ENCODE data around the gene ENTR1.
A peak's percentile ranks its signal among the peaks of the same experiment; 100 is the strongest.

The ENTR1 gene, protein sequence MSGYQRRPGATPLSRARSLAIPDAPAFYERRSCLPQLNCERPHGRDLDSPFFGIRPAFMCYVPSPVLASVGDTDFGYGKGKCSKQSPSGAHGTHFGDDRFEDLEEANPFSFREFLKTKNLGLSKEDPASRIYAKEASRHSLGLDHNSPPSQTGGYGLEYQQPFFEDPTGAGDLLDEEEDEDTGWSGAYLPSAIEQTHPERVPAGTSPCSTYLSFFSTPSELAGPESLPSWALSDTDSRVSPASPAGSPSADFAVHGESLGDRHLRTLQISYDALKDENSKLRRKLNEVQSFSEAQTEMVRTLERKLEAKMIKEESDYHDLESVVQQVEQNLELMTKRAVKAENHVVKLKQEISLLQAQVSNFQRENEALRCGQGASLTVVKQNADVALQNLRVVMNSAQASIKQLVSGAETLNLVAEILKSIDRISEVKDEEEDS

GRCh38 chr9:136410500-136411287, at the start of gene ENTR1, which contains the start of gene PMPCA:
ENTR1 (minus strand) TSS chr9:136410614; CDS start chr9:136410397, 217 bp downstream.
PMPCA (plus strand) TSS chr9:136410658; CDS start chr9:136410669, 11 bp downstream.
- DNase-seq (ENCODE audit: low read depth in 2 of 2) = peak; percentile 95 to 97

GRCh38 chr9:136459425-136459824, 49.0 kb upstream of the ENTR1 start:
- DNase-seq (ENCODE audit: low read depth in 2 of 2) = no peak

DNA sequence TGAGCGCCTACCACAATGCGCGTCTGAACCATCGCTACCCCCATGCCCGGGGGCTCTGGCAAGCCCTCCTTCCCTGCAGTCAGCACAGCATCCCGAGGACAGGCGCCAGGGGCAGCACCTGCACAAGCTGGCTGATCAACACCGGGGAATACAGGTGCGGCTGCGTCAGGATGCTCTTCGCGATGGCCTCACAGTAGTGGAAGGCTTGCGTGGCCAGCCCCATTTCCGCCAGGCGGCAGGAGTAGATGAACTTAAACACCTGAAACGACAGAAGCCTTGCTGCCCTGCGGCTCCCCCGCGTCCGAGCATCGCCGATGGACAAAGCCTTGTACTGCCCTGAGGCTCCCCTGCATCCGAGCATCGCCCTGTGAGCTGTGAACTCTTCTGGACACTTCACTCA, 46.9 kb upstream of the ENTR1 start:
- DNase-seq (ENCODE audit: low read depth in 2 of 2) = no peak

DNA sequence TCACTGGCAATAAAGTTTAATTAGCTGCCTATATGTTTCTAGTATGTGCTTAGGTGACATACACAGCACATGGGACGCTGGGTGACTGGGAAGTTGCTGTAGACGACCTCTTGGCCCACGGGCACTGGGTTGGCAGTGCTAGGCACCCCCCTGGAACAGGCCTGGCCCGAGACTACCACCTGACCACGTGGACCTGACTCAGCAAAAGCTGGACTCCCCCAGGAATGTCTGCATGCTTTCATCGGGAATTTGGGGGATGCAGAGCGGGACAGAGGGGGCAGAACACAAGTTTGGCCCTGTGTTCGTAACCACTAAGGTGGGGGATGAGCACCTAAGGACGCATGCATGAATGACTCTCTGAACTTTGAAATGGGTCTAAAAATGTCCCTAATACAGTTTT, 45.8 kb upstream of the ENTR1 start:
- DNase-seq (ENCODE audit: low read depth in 2 of 2) = no peak

- no peak for DNase-seq (ENCODE audit: low read depth in 2 of 2)
Observed at GRCh38 chr9:136455043-136456002, 44.9 kb upstream of the ENTR1 start.

GRCh38 chr9:136454026-136454796, 43.8 kb upstream of the ENTR1 start:
- DNase-seq (ENCODE audit: low read depth in 2 of 2) = no peak

- no peak for DNase-seq (ENCODE audit: low read depth in 2 of 2)
Observed at GRCh38 chr9:136453326-136453725, 42.9 kb upstream of the ENTR1 start.

DNA sequence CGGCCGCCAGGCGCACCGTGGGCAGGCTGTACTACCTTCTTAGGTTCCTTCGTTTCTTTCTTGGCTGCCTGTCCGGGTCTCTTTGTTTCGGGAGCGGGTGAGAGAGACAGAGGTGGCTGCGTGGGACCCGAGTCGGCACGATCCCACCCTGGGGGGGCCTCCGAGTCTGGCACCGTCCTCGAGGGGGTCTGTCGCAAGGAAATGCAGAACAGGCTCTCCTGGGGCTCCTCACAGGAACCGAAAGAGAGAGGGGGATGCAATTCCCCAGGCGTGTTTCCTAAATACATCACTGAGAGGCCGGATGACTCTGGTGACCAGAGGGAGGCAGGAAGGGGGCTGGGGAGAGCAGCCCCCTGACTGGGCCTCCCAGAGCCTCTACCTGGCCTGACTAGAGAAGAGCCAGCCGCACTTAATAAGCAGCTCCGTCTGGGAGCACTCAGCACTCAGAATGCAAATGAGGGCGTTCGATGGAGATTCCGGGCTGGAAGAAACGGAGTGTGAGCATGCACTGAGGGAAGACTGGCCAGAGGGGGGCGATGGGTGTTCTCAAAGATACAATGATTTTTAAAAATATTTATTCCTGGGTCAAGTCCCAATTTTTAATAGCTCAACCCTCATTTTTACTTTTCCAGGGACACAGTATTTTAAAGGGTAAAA, 40.9 kb upstream of the ENTR1 start:
- no peak for DNase-seq (ENCODE audit: low read depth in 2 of 2)

GRCh38 chr9:136448655-136449054, 38.2 kb upstream of the ENTR1 start:
- no peak for DNase-seq (ENCODE audit: low read depth in 2 of 2)

GRCh38 chr9:136447173-136447778, 36.9 kb upstream of the ENTR1 start:
- no peak for DNase-seq (ENCODE audit: low read depth in 2 of 2)

- DNase-seq (ENCODE audit: low read depth in 2 of 2) = no peak
Observed at GRCh38 chr9:136445799-136446198, 35.4 kb upstream of the ENTR1 start.

GRCh38 chr9:136444102-136444501, 33.7 kb upstream of the ENTR1 start:
- no peak for DNase-seq (ENCODE audit: low read depth in 2 of 2)

DNA sequence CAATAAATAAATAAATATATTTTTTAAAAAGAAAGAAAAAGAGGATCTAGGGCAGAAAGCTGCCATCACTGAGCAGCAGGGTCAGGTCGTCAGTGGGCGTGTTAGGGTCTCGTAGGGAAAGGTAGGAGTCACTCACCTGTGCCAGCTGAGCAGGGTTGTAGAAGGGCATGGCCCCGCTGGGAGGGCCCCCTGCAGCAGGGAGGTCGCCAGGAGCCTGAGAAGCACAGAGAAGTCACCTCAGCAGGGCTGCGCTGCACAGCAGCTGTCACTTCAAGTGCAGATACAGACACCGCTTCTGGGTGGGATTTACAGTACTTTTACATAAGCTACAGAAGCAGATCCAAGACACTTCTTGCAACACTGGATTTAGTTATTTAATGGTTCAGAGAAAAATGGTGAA, 33.3 kb upstream of the ENTR1 start:
- no peak for DNase-seq (ENCODE audit: low read depth in 2 of 2)

GRCh38 chr9:136443087-136443486, 32.7 kb upstream of the ENTR1 start:
- DNase-seq (ENCODE audit: low read depth in 2 of 2) = no peak

DNA sequence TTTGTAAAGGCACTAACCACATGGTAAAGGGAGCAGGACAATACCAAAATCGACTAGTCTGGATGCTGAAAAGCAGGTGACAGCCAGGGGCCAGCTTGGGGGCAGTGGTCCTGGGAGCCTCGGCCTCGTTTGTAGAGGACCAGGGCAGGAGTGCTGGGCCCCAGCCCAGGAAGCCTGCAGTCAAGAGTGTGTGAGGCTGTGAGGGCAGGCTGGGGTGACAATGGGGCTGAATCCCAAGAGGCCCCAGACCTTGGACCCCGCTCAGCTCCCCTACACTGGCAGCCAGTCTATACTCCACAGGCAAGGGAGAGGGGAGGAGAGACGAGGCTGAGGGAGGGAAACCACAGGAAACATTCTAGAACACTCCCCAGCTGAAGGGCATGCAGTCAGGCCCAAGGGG, 31.9 kb upstream of the ENTR1 start:
- no peak for DNase-seq (ENCODE audit: low read depth in 2 of 2)

DNA sequence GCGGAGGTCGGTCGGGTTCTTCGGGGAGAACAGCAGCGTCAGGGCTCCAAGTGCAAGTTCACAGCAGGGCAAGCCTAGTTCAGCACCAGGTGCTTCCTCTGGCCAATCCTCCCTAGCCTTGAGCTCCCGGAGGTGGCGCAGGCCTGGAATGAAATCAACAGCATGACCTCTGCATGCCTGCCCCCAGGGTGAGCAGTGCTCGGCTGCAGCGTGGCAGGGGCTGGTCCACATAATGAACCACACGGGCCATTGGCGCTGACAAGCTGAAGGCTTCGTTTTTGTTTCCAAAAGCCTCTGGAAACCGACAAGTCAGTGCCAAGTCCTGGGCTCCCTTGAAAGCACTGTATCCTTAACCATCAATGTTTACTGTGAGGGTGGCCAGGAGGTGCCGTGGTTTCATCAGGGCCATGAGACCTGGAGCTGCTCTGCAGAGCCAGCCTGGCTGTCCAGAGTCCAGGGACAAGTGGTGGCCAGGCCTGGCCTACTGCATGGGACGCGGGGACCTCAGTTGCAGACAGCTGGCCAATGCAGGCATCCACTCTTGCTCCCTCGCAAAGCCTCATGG, 31.3 kb upstream of the ENTR1 start:
- DNase-seq (ENCODE audit: low read depth in 2 of 2) = no peak

- DNase-seq (ENCODE audit: low read depth in 2 of 2) = no peak
Observed at GRCh38 chr9:136441191-136441680, 30.8 kb upstream of the ENTR1 start.

DNA sequence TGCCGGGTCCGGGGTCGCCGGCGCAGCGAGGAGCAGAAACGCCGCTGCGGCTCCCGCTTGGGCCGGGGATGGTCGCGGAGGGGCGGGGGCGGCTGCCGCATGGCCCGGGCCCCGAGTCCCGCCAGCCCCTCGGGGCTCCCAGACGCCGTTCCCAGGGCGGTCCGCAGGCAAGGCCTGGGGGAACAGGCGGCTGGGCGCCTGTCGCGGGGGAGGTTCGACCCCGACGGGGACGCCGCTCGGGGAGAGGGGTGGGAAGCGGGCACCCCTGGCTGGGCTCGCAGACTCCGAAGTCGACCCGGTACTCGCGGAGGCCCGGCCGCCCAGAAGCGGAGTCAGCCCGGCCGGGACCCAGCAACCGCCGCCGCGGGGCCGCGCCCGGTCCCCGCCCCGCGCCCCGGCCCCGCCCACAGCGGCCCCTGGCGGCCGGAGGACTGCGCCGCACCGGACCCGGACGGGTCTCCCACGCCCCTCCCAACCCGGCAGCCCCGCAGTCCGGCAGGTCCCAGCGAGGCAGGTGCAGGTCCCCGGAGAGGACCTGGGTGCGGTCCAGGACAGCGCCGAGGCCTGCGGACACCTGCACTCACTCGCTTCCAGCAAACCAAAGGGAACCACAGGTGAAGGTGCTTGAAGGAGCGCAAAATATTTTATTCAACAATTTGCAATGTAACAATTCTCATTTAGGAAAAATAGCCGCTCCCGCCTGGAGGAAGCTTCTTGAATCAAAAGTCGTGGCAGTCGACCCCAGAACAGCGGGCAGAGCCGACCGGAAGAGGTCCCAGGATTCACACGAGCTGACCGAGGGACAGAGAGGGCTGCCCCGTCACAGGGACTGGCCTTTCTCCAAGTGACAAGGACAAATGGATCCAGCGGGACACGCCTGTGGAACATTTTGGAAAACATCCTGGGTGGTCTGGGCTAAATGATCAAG, 29.3 kb upstream of the ENTR1 start, which contains the start of gene INPP5E:
TSS of gene INPP5E (minus strand) at position 365 of the 928 bp plus-strand sequence. CDS start 426 bp downstream, outside the sequence.
- DNase-seq (ENCODE audit: low read depth in 2 of 2) = peak; percentile 76 to 78
